K562 (cell line): ENCODE results near the gene NPAS3. TPM values are rescaled to one million over a fixed set of nuclear protein-coding genes. Genes with fewer than 3 reads are reported as not detected.

Experiments used
- ATAC-seq: fragments of 200-7000 bp; cut with Tn5 transposase; 3 replicates; pipeline ENCODE4 v1.9.1; 2020; ENCODE audit warnings: moderate library complexity
- BruUV-seq: library from RNA; stranded (reverse); fragments of 400-500 nt; replicated peaks from 2 replicates; lab custom pipeline; 2021; lab: Mats Ljungman, UMichigan
- CTCF ChIA-PET: fragments of 300-600 bp; formaldehyde crosslinking; extraction: SDS; loops from one replicate; lab custom pipeline; 2021; ENCODE audit warnings: low intra/inter-chr PET ratio; lab: Yijun Ruan, JAX
- POLR2A ChIA-PET: fragments of 300-600, 350-650 bp; sonication (Branson Sonifier 250); formaldehyde crosslinking; extraction: SDS; loops from one replicate; lab custom pipeline; 2021; ENCODE audit warnings: antibody characterized with exemption, inconsistent platforms; lab: Yijun Ruan, JAX
- DNase-seq, 4 experiments: peaks; one replicate each; pipeline versions ENCODE4 v3.0.0 to v3.0.0-alpha.2; 2011 to 2018; ENCODE audit warnings: low spot score in 3 of 4, mixed read lengths in 3 of 4; ENCODE audit errors: extremely low read depth in 1 of 4
- FAIRE-seq: peaks from 2 replicates; lab custom pipeline; 2011; peaks lifted over from hg19 to GRCh38; lab: Jason Lieb, UNC
- H2AFZ ChIP-seq: 2 replicates; pipeline ENCODE4 v1.6.0; 2011; ENCODE audit warnings: low read depth, low read length, control low read depth, inconsistent platforms
- H3K27ac ChIP-seq: fragments of 200-600 bp; 3 replicates; pipeline ENCODE4 v1.8.0; 2011; ENCODE audit warnings: low read depth, mild to moderate bottlenecking, control low read depth, inconsistent platforms, low read length, moderate library complexity, mixed read lengths; ENCODE audit errors: extremely low read depth
- H3K27me3 ChIP-seq, 2 experiments: fragments of 300-600 bp in 1 of 2; 2 replicates in 1 of 2; 3 replicates in 1 of 2; pipeline versions ENCODE4 v1.6.0 to v1.8.0; 2011; ENCODE audit warnings: inconsistent platforms in 2 of 2, low read length in 2 of 2, mild to moderate bottlenecking in 1 of 2, mixed read lengths in 1 of 2, moderate library complexity in 1 of 2; ENCODE audit not compliant: control insufficient read depth in 2 of 2, insufficient read depth in 2 of 2
- H3K36me3 ChIP-seq: fragments of 300-600 bp; 3 replicates; pipeline ENCODE4 v1.8.0; 2011; ENCODE audit warnings: mild to moderate bottlenecking, low read length, inconsistent platforms; ENCODE audit not compliant: control insufficient read depth, insufficient read depth
- H3K4me1 ChIP-seq, 2 experiments: fragments of 200-600 bp in 1 of 2; replicated peaks in 1 of 2; 2 replicates in 1 of 2; 3 replicates in 1 of 2; pipeline versions ENCODE4 v1.5.1 to v1.8.0; 2011; ENCODE audit warnings: inconsistent platforms in 2 of 2, low read length in 2 of 2, mild to moderate bottlenecking in 1 of 2, mixed read lengths in 1 of 2, moderate library complexity in 1 of 2; ENCODE audit not compliant: control insufficient read depth in 2 of 2, insufficient read depth in 2 of 2
- H3K4me2 ChIP-seq: 2 replicates; pipeline ENCODE4 v1.6.1; 2011; ENCODE audit warnings: low read length, control low read depth, inconsistent platforms, mixed read lengths; ENCODE audit not compliant: insufficient read depth
- H3K4me3 ChIP-seq: fragments of 200-600 bp; sonication (generic), shearing (Covaris generic); 2 replicates; pipeline ENCODE4 v1.5.1; 2016; ENCODE audit warnings: control low read depth, inconsistent platforms
- H3K79me2 ChIP-seq: fragments of 200-600 bp; 3 replicates; pipeline ENCODE4 v1.8.0; 2011; ENCODE audit warnings: low read length, inconsistent platforms; ENCODE audit not compliant: control insufficient read depth, insufficient read depth
- H3K9ac ChIP-seq, 2 experiments: 2 replicates each; pipeline versions ENCODE4 v1.6.0 to v1.6.1; 2011; ENCODE audit warnings: low read depth in 2 of 2, low read length in 2 of 2, control low read depth in 1 of 2, inconsistent platforms in 1 of 2, mild to moderate bottlenecking in 1 of 2, mixed read lengths in 1 of 2; ENCODE audit not compliant: insufficient read depth in 1 of 2
- H3K9me1 ChIP-seq: one replicate; pipeline ENCODE4 v1.6.0; 2011; ENCODE audit warnings: inconsistent platforms, mild to moderate bottlenecking, low read length, moderate library complexity; ENCODE audit not compliant: control insufficient read depth, insufficient read depth
- H3K9me3 ChIP-seq: replicated peaks from 2 replicates; pipeline ENCODE4 v1.5.1; 2011; ENCODE audit warnings: low read depth, low read length, inconsistent platforms; ENCODE audit not compliant: control insufficient read depth, insufficient read depth
- H4K20me1 ChIP-seq: replicated peaks from 2 replicates; pipeline ENCODE4 v1.6.1; 2011; ENCODE audit warnings: low read length, inconsistent platforms, mixed read lengths; ENCODE audit not compliant: control insufficient read depth, insufficient read depth
- C11orf30 ChIP-seq: fragments of 450-650 bp; IDR thresholded peaks from 2 replicates; pipeline ENCODE4 v1.6.1; 2016; ENCODE audit warnings: low read depth, mild to moderate bottlenecking
- CREM ChIP-seq: IDR thresholded peaks from 2 replicates; pipeline ENCODE4 v1.6.1; 2014; ENCODE audit warnings: antibody characterized with exemption, low read depth
- ELF2 ChIP-seq: fragments of 250-450 bp; sonication (Bioruptor Pico); IDR thresholded peaks from 2 replicates; pipeline ENCODE4 v1.5.0; 2021; ENCODE audit warnings: mild to moderate bottlenecking
- ERF ChIP-seq: fragments of 450-650 bp; formaldehyde crosslinking; IDR thresholded peaks from 2 replicates; pipeline ENCODE4 v1.4.0; 2020; ENCODE audit warnings: mild to moderate bottlenecking, mixed read lengths
- KDM5B ChIP-seq: fragments of 200-600 bp; sonication (generic); IDR thresholded peaks from 2 replicates; pipeline ENCODE4 v1.6.1; 2012; ENCODE audit warnings: low read depth, mild to moderate bottlenecking, moderate library complexity, low read length, control low read depth, inconsistent platforms; ENCODE audit not compliant: insufficient replicate concordance
- MAFG ChIP-seq: fragments of 450-650 bp; conservative IDR thresholded peaks from 2 replicates; pipeline ENCODE4 v1.6.1; 2016; ENCODE audit warnings: missing genetic modification characterization, missing compliant biosample characterization
- NFE2 ChIP-seq: IDR thresholded peaks from 2 replicates; pipeline ENCODE4 v1.6.1; 2014; ENCODE audit warnings: antibody characterized with exemption, low read depth
- NFE2L1 ChIP-seq: fragments of 450-650 bp; IDR thresholded peaks from 2 replicates; pipeline ENCODE4 v1.6.1; 2016; ENCODE audit warnings: missing genetic modification characterization, low read depth, mild to moderate bottlenecking, missing compliant biosample characterization, moderate library complexity, borderline replicate concordance
- NFIX ChIP-seq: fragments of 250-450 bp; sonication (Bioruptor Pico); IDR thresholded peaks from 2 replicates; pipeline ENCODE4 v1.4.0; 2020; ENCODE audit warnings: low read depth, mild to moderate bottlenecking, moderate library complexity
- ZC3H11A ChIP-seq: IDR thresholded peaks from 2 replicates; pipeline ENCODE4 v1.6.1; 2012; ENCODE audit warnings: low read depth, low read length, improper control_type of control experiment
- ZNF316 ChIP-seq: fragments of 450-650 bp; IDR thresholded peaks from 2 replicates; pipeline ENCODE4 v1.6.1; 2016
- WGBS: fragments of 100-300 bp; shearing (Covaris generic); methylation state at CpG from one replicate; pipeline ENCODE4 v1.1.6; 2016; ENCODE audit warnings: low coverage, mixed read lengths; ENCODE audit not compliant: insufficient coverage; ENCODE audit errors: missing lambda C conversion rate; 5-methylcytosine and 5-hydroxymethylcytosine counted together
- in situ Hi-C: fragments of 300-500 bp; cut with MboI; formaldehyde crosslinking; loops from 4 replicates; pipeline ENCODE4 v1.15.0; 2018; ENCODE audit warnings: inconsistent platforms, mixed read lengths
- intact Hi-C: fragments of 100-400 bp; cut with micrococcal nuclease; formaldehyde crosslinking; loops from 2 replicates; pipeline ENCODE4 v1.14.2; 2022
- polyA plus RNA-seq, 8 experiments: library from polyadenylated mRNA; depleted of rRNA in 4 of 8; stranded (reverse) in 5 of 8; unstranded in 3 of 8; fragments of >200 nt; fragmentation: Nextera tagmentation in 2 of 8; fragmentation: Illumina TruSeq in 1 of 8; extraction: Ambion mirVana in 2 of 8; extraction: Trizol in 1 of 8; gene quantifications; 2 replicates each; pipeline versions ENCODE4 v1.2.1 to v1.2.3, GENCODE V29; 2011 to 2014; ENCODE audit warnings: inconsistent platforms in 1 of 8, missing spikeins in 1 of 8
- total RNA-seq, 7 experiments: library from RNA; depleted of rRNA in 6 of 7; stranded (reverse); fragments of >200 nt in 6 of 7; fragmentation: Illumina TruSeq in 2 of 7; extraction: Trizol in 2 of 7; gene quantifications; 2 replicates each; pipeline versions ENCODE4 v1.2.1 to v1.2.3, GENCODE V29; 2011 to 2021; ENCODE audit warnings: low replicate concordance in 1 of 7

NPAS3 gene
- total and polyA plus RNA-seq, 9 of the 15 experiments (the other 6 are each of a cell fraction or from before 2014, with no cell fraction given) = 0.04 TPM; not detected in 8

GRCh38 chr14:32905013-32905412 lies 33.7 kb upstream of the NPAS3 start:
- ChIA-PET POLR2A (no interaction called here), CTCF (no interaction called here)
- no peak overlapping the region for H3K4me3 ChIP-seq
- H3K4me1 ChIP-seq = no peaks in the 10 kb centered on the region
- FAIRE-seq (no peak), DNase-seq (no peak), ATAC-seq (no peak)
- H3K79me2 ChIP-seq = no peaks in the 10 kb centered on the region
- H3K9ac ChIP-seq = no peak overlapping the region
- H3K36me3 ChIP-seq = no peaks in the 10 kb centered on the region
- in situ Hi-C loops (no loop called here), intact Hi-C loops (no loop called here)
- H3K9me1 ChIP-seq = no peaks in the 10 kb centered on the region
- H3K27ac ChIP-seq = no peak overlapping the region
- WGBS = 0% methylated on average over 2 of the region's 2 CpGs
- H4K20me1 ChIP-seq = no peaks in the 10 kb centered on the region
- no peaks in the 10 kb centered on the region; a peak in 1 of 5 replicates for H3K27me3 ChIP-seq
- no peaks in the 10 kb centered on the region for H3K9me3 ChIP-seq
- no peak for TF ChIP-seq ZC3H11A
- TF ChIP-seq KDM5B = no peak
- TF ChIP-seq ERF (CRISPR knock-in tag) = no peak
- no peak for TF ChIP-seq CREM
- peak; percentile 46; the same call in 1 of the 2 replicates for TF ChIP-seq ZNF316
- 0 out of 2 replicates have a peak, but pooled peaks have one; percentile 18 for TF ChIP-seq C11orf30
- TF ChIP-seq NFE2 = peak; percentile 59
- peak; percentile 55 for TF ChIP-seq MAFG
- peak; percentile 25; the same call in 1 of the 2 replicates for TF ChIP-seq NFE2L1 (tag)
- TF ChIP-seq ELF2 (CRISPR knock-in tag) = no peak
- TF ChIP-seq NFIX (CRISPR knock-in tag) = no peak
- no peak overlapping the region for H2AFZ ChIP-seq
- no TSS peak for BruUV-seq
- H3K4me2 ChIP-seq = no peak overlapping the region
